Esophagus squamous epithelium (tissue), 5 donors: ENCODE results near the gene NDUFB3. TPM values are rescaled to one million over a fixed set of nuclear protein-coding genes. Genes with fewer than 3 reads are reported as not detected.
A peak's percentile ranks its signal among the peaks of the same experiment; 100 is the strongest.

ENCODE experiments used
- DNase-seq: peaks from one replicate; lab custom pipeline; 2025; lab: John Stamatoyannopoulos, UW
- H3K27ac ChIP-seq, 4 donors: fragments of 200-600 bp; sonication (generic); one replicate each; pipeline ENCODE4 v1.5.1; 2016 to 2019; ENCODE audit warnings: mild to moderate bottlenecking in 1 of 4
- H3K27me3 ChIP-seq, 4 donors: fragments of 200-600 bp; sonication (generic); 1 replicate in 3 of 4; 2 replicates in 1 of 4; pipeline versions ENCODE4 v1.5.1 to v1.6.0; 2017 to 2021; ENCODE audit warnings: antibody characterized with exemption in 1 of 4
- H3K36me3 ChIP-seq, 3 donors: fragments of 200-600 bp; sonication (generic); one replicate each; pipeline ENCODE4 v1.5.1; 2016 to 2019
- H3K4me1 ChIP-seq, 3 donors: fragments of 200-600 bp; sonication (generic); one replicate each; pipeline ENCODE4 v1.5.1; 2017 to 2019
- H3K4me3 ChIP-seq, 4 donors: fragments of 200-600 bp; sonication (generic); 1 replicate in 3 of 4; 2 replicates in 1 of 4; pipeline ENCODE4 v1.5.1; 2016 to 2019; ENCODE audit warnings: mild to moderate bottlenecking in 2 of 4, moderate library complexity in 1 of 4
- H3K9me3 ChIP-seq, 3 donors: fragments of 200-600 bp; sonication (generic); one replicate each; pipeline ENCODE4 v1.5.1; 2016 to 2019
- CTCF ChIP-seq, 6 experiments: fragments of 450-650 bp in 4 of 6; fragments of 200-600 bp in 2 of 6; sonication (generic) in 2 of 6; IDR thresholded peaks; one replicate each; pipeline ENCODE4 v1.5.1; 2016 to 2019; ENCODE audit warnings: antibody characterized with exemption in 6 of 6, mild to moderate bottlenecking in 4 of 6, moderate library complexity in 4 of 6
- POLR2A ChIP-seq, 4 donors: fragments of 450-650 bp; IDR thresholded peaks; one replicate each; pipeline ENCODE4 v1.6.1; 2017; ENCODE audit warnings: antibody characterized with exemption in 4 of 4, mild to moderate bottlenecking in 4 of 4, moderate library complexity in 3 of 4
- WGBS, 2 donors: methylation state at CpG; one replicate each; pipeline ENCODE4 v1.1.5; 2018; 5-methylcytosine and 5-hydroxymethylcytosine counted together
- intact Hi-C: fragments of 100-400 bp; cut with DNase I; formaldehyde crosslinking; loops from one replicate; pipeline ENCODE4 v1.15.0; 2022
- total RNA-seq, 4 donors: library from RNA; depleted of rRNA; stranded (reverse); fragments of >200 nt; gene quantifications; one replicate each; pipeline ENCODE4 v1.1.0, GENCODE V29; 2016
- donor health status: DM: yes; HTN: yes; CAD: no.

NDUFB3 gene
- total RNA-seq, 4 donors from 2014 or later = 63.6 to 111 (median 77.3) TPM

DNA sequence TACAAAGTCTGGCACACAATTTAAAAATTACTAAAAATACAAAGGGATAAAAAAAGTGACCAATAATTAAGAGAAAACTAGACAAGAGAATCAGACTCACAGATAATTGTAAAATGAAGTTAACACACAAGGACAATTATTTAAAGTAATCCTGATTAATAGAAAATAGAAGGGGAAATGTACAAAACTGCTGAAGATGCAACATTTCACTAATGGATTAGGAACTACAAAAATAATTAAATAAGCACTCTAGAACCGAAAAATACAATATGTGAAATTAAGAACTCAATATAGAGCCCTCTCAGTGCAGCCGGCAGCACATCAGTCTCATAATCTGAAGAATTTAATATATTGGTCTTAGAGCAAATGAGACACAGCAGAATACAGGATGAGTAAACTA lies 24.9 kb upstream of the NDUFB3 start:
- Histone ChIP-seq H3K4me3 (no peak overlapping the region), H3K36me3 (peaks cover 0 to 29% (median 0%) of the 10 kb centered on the region in 3 donors), H3K4me1 (no peaks in the 10 kb centered on the region), H3K27me3 (no peaks in the 10 kb centered on the region), H3K27ac (no peak overlapping the region), H3K9me3 (no peaks in the 10 kb centered on the region)
- intact Hi-C loops = no loop called here
- TF ChIP-seq POLR2A (IDR thresholded peaks at IDR 0.05) = no peak
- TF ChIP-seq CTCF (IDR thresholded peaks at IDR 0.05) = no peak
- 85 to 93% methylated on average over 2 of the region's 2 CpGs for WGBS, 2 donors
- DNase-seq = no peak

DNA sequence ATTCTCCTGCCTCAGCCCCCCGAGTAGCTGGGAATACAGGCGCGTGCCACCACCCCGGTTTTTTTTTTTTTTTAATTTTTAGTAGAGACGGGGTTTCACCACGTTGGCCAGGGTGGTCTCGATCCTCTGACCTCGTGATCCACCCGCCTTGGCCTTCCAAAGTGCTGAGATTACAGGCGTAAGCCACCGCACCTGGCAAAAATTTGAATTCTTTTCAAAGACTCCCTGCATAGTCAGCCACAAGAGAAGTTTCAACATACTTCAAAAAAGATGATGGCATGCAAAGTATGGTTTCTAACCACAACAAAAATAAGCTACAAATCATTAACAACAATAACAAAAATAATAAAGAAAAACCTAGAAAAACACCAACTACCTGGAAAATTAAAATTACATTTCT lies 22.3 kb upstream of the NDUFB3 start:
- Histone ChIP-seq H3K27ac (no peak overlapping the region), H3K9me3 (no peaks in the 10 kb centered on the region), H3K4me1 (no peaks in the 10 kb centered on the region), H3K27me3 (no peaks in the 10 kb centered on the region), H3K4me3 (no peak overlapping the region), H3K36me3 (peaks cover 0 to 23% (median 0%) of the 10 kb centered on the region in 3 donors)
- intact Hi-C loops = no loop called here
- no peak for DNase-seq
- WGBS, 2 donors = 98 to 100% methylated on average over 6 to 10 of the region's 11 CpGs
- no peak for TF ChIP-seq POLR2A (IDR thresholded peaks at IDR 0.05)
- TF ChIP-seq CTCF (IDR thresholded peaks at IDR 0.05) = no peak

DNA sequence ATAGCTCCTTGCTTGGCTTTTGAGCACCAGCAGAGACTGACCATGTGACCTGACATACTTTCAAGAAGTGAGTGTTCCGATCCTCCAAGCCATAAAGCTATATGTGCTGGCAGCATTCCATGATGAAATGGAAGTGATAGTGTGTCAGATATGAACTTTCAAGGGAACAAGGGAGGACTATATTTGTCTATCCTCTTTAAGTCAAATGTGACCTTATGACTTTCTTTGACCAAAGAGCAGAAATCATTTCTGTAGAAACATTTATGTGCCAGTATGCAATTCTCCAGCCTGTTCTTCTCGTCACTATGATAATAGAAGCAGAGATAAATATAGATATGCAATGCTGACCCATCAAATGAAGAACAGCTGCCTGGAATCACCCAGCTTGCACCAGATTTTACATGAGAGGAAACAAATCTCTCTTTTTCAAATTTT lies 14.7 kb upstream of the NDUFB3 start:
- intact Hi-C loops = no loop called here
- no peak for DNase-seq
- Histone ChIP-seq H3K4me3 (no peak overlapping the region), H3K36me3 (peaks cover 0 to 38% (median 0%) of the 10 kb centered on the region in 3 donors), H3K9me3 (no peaks in the 10 kb centered on the region), H3K27ac (no peak overlapping the region), H3K27me3 (no peaks in the 10 kb centered on the region), H3K4me1 (peaks cover 0 to 18% (median 5%) of the 10 kb centered on the region in 3 donors)
- WGBS, 2 donors = 58 to 63% methylated on average over 2 of the region's 2 CpGs
- TF ChIP-seq CTCF (IDR thresholded peaks at IDR 0.05) = no peak
- TF ChIP-seq POLR2A (IDR thresholded peaks at IDR 0.05) = no peak

DNA sequence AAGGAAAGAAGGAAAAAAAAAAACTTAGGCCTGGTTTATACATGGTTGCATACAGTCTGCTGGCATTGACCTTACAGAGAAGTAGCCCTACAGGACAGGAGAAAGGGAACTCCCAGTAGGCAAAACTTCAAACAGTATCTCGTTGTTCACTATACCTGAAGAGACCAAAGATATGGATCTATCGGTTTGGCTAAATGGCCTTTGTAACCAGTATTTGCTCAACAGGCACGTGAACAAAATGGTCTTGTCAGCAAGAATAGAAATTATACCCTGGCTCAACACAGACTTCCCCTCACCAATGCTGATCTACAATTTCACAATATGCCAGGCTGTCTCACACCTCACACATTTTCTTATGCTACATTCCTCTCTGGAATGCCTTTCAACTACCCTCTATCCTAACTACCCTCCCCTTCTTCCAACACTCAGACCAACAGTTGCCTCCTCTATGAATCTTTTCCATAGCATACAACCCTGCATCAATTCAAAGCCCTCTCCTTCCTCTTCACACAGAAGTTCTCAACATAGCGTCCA lies 14.0 kb upstream of the NDUFB3 start:
- Histone ChIP-seq H3K36me3 (peaks cover 0 to 39% (median 0%) of the 10 kb centered on the region in 3 donors), H3K4me3 (no peak overlapping the region), H3K27me3 (no peaks in the 10 kb centered on the region), H3K9me3 (no peaks in the 10 kb centered on the region), H3K4me1 (peaks cover 0 to 19% (median 5%) of the 10 kb centered on the region in 3 donors), H3K27ac (peak overlapping the region in 1 of 4 donors; percentile 2)
- DNase-seq = no peak
- intact Hi-C loops = no loop called here
- WGBS, 2 donors = 74 to 77% methylated on average over 4 of the region's 4 CpGs
- TF ChIP-seq CTCF (IDR thresholded peaks at IDR 0.05) (no peak), POLR2A (IDR thresholded peaks at IDR 0.05) (no peak)

DNA sequence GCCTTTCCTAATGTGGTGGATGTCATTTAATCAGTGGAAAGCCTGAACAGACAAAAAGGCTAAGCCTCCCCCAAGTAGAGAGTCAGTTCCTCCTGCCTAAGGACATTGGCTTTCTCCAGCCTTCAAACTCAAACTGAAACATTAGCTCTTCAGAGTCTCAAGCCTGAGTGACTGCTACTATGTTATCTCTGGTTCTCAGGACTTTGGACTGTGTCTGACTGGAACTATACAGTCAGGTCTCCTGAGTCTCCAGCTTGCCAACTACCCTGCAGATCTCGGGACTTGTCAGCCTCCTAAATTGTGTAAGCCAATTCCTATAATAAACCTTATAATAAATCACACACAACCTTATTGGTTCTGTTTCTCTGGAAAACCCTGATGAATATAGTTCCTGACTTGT lies 12.9 kb upstream of the NDUFB3 start:
- WGBS, 2 donors = 78 to 91% methylated on average over 1 of the region's 1 CpG
- DNase-seq = no peak
- no peak overlapping the region for H3K27ac ChIP-seq
- H3K9me3 ChIP-seq = no peaks in the 10 kb centered on the region
- H3K4me3 ChIP-seq = no peak overlapping the region
- intact Hi-C loops = no loop called here
- TF ChIP-seq CTCF (IDR thresholded peaks at IDR 0.05) = no peak
- no peak for TF ChIP-seq POLR2A (IDR thresholded peaks at IDR 0.05)
- H3K36me3 ChIP-seq = peaks cover 0 to 28% (median 0%) of the 10 kb centered on the region in 3 donors
- no peaks in the 10 kb centered on the region for H3K27me3 ChIP-seq
- H3K4me1 ChIP-seq = peaks cover 0 to 30% (median 5%) of the 10 kb centered on the region in 3 donors
